Astrocyte of the cerebellum (primary cell): ENCODE results near the gene EYA2.

ENCODE experiments used
- DNase-seq: peaks from one replicate; pipeline ENCODE4 v3.0.0-alpha.2; 2011; ENCODE audit warnings: low read depth
- H3K4me3 ChIP-seq: 2 replicates; pipeline ENCODE4 v1.5.1; 2011; ENCODE audit warnings: mild to moderate bottlenecking, low read depth, low read length, moderate library complexity
- CTCF ChIP-seq: IDR thresholded peaks from 2 replicates; pipeline ENCODE4 v1.5.1; 2012; ENCODE audit warnings: low read length, low read depth, moderate library complexity, mild to moderate bottlenecking; ENCODE audit errors: missing control alignments
- in situ Hi-C: cut with HindIII; loops from 2 replicates; pipeline ENCODE4 v1.10.0; 2017; ENCODE audit warnings: low sequenced_read_pairs

EYA2 gene

GRCh38 chr20:47235853-47236638, 341.4 kb downstream of the EYA2 start:
- H3K4me3 ChIP-seq: no peak overlapping the region
- in situ Hi-C loops: no loop called here
- TF ChIP-seq CTCF: no peak
- no peak for DNase-seq

GRCh38 chr20:47236639-47236900, 341.9 kb downstream of the EYA2 start:
- no peak for DNase-seq
- no peak for TF ChIP-seq CTCF
- in situ Hi-C loops: no loop called here
- H3K4me3 ChIP-seq: no peak overlapping the region

- in situ Hi-C loops: no loop called here
- no peak overlapping the region for H3K4me3 ChIP-seq
- DNase-seq: no peak
These were observed 343.1 kb downstream of the EYA2 start for GRCh38 chr20:47237715-47238114.

More at GRCh38 chr20:47237715-47238114, 343.1 kb downstream of the EYA2 start:
- no peak for TF ChIP-seq CTCF
